GM21528 (cell line): ENCODE results near the gene OR2W1.

ENCODE experiments used
- ATAC-seq: cut with Tn5 transposase; IDR thresholded peaks from one replicate; pipeline ENCODE4 v1.9.1; 2021; ENCODE audit warnings: mild to moderate bottlenecking, moderate library complexity; ENCODE audit not compliant: unreplicated experiment, low FRiP score

OR2W1 gene

DNA sequence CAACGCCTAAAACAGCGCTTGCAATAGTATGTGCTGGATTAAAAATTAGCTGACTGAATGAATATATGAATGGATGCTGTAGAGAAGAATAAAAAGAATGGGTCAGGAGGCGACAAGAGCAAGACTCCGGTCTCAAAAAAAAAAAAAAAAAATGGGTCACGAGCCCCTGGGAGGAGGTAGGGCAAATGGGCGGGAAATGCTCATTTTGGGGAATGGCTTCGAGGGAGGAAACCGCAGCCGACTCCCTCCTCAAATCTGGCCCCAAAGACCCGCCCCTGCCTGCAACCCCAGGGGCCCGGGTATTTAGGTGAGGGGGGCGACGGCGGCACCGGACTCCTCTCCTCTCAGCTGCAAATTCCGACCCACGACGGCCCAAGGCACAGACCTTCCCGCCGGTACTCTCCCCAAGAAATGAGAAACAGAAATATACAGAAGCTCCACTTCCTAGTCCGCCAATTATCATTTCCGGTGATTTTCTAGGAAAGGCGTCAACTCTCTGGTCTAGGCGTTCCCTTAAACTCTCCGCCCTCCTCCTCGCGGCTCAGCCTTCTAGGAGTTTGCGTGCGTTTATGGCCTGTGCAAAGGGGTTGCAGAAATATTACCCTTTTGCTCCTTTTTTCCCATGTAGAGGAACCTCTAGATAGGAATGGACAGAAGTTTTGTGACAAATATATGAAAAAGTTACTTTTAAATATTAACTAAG is 39.6 kb downstream of the OR2W1 start, which contains the start of gene ZNF311:
ZNF311 (minus strand) TSS at position 133 of the 703 bp plus-strand sequence. CDS start 1,361 bp downstream, outside the sequence.
- ATAC-seq = no peak

DNA sequence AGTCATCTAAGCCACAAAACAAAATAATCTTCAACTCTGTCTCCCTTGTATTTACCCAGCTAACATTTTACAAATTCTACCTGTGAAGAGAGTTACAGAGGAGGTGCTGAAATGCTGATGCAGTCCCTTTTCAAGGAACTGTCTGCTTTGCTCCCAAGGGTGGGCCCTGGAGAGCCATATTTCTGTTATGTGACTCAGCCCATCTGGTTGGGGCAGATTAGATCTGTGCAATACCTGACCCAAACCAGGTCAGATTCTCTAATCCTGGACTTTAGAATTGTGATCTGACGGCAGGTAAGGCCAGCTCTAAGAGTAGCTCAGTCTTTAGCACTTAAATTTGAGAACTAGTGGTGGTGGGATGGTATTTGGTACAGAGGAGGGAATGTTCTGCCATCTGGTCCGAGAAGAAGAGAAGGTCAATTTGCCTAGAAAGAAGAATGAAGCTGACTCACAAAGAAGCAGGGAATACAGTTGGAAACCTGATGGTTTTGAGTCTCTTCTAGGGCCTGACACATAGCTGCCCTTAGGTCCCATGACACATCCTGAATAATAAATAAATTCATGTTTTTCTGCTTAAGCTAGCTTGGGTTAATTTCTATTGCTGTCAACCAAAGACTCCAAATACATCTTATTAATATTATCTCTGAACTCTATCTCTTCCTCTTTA is 48.0 kb downstream of the OR2W1 start:
- ATAC-seq = no peak

DNA sequence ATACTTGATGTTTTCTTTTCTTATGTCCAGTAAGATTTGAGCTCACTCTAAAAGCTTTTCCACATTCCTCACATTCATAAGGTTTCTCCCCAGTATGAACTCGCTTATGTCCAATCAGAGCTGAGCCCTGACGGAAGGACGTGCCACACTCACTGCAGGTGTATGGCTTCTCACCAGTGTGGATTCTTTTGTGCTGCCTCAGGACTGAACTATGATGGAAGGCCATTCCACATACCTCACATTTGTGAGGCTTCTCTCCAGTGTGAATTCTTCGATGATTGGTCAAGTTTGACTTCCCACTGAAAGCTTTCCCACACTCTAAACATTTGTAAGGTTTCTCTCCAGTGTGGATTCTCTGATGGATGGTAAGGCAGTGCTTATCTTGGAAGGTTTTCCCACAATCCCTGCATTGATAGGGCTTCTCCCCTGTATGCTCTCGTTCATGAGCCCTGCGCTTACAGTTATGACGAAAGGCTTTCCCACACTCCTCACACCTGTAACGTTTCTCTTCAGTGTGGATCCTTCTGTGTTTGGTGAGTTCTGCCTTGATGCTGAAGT is 49.8 kb downstream of the OR2W1 start:
- no peak for ATAC-seq
